SU-DHL-6 (cell line): ENCODE measurements around the gene SPATA31E1.

Experiments
- H2AFZ ChIP-seq: fragments of 200-600 bp; sonication (generic); 2 replicates; pipeline ENCODE4 v1.6.1; 2014; ENCODE audit warnings: low read depth, mild to moderate bottlenecking, moderate library complexity, mixed read lengths, antibody characterized with exemption, low read length; ENCODE audit not compliant: severe bottlenecking
- H3F3A ChIP-seq: fragments of 200-600 bp; shearing (Covaris generic); 2 replicates; pipeline ENCODE4 v1.6.0; 2016; ENCODE audit warnings: antibody characterized with exemption, mild to moderate bottlenecking; ENCODE audit not compliant: insufficient read depth
- H3K27ac ChIP-seq: fragments of 200-600 bp; sonication (generic); 2 replicates; pipeline ENCODE4 v1.5.1; 2016; ENCODE audit warnings: low read depth, mild to moderate bottlenecking, low read length, moderate library complexity, mixed read lengths
- H3K27me3 ChIP-seq: fragments of 200-600 bp; sonication (generic), shearing (Covaris generic); 2 replicates; pipeline ENCODE4 v1.6.0; 2014; ENCODE audit warnings: mild to moderate bottlenecking, low read length
- H3K36me3 ChIP-seq: fragments of 200-600 bp; sonication (generic); 2 replicates; pipeline ENCODE4 v1.6.1; 2014; ENCODE audit warnings: mild to moderate bottlenecking, low read length, mixed read lengths
- H3K4me2 ChIP-seq: fragments of 300-600, 200-600 bp; shearing (Covaris generic), sonication (generic); 2 replicates; pipeline ENCODE4 v1.6.0; 2014; ENCODE audit warnings: low read length, low read depth, mild to moderate bottlenecking; ENCODE audit not compliant: poor library complexity, severe bottlenecking
- H3K4me3 ChIP-seq: fragments of 200-600 bp; sonication (generic); 2 replicates; pipeline ENCODE4 v1.5.1; 2014; ENCODE audit warnings: antibody characterized with exemption, low read length, mild to moderate bottlenecking, mixed read lengths; ENCODE audit not compliant: insufficient read depth, poor library complexity, severe bottlenecking
- H3K79me2 ChIP-seq: fragments of 200-600 bp; sonication (generic); 2 replicates; pipeline ENCODE4 v1.6.1; 2014; ENCODE audit warnings: mild to moderate bottlenecking, low read length, moderate library complexity; ENCODE audit not compliant: insufficient read depth
- H3K9ac ChIP-seq: fragments of 200-600 bp; sonication (generic); 2 replicates; pipeline ENCODE4 v1.7.0; 2014; ENCODE audit warnings: mild to moderate bottlenecking, low read length
- H3K9me2 ChIP-seq: fragments of 200-600 bp; sonication (generic); replicated peaks from 2 replicates; pipeline ENCODE4 v1.6.1; 2014; ENCODE audit warnings: low read length; ENCODE audit not compliant: insufficient read depth
- H3K9me3 ChIP-seq: fragments of 200-600 bp; sonication (generic); 2 replicates; pipeline ENCODE4 v1.6.1; 2014; ENCODE audit warnings: low read length, mixed read lengths; ENCODE audit not compliant: insufficient read depth
- H4K20me1 ChIP-seq: fragments of 200-600 bp; sonication (generic); 2 replicates; pipeline ENCODE4 v1.6.1; 2014; ENCODE audit warnings: low read depth, mild to moderate bottlenecking, antibody characterized with exemption, low read length, moderate library complexity, mixed read lengths
- EZH2phosphoT487 ChIP-seq: fragments of 200-600 bp; sonication (generic), shearing (Covaris generic); conservative IDR thresholded peaks from 2 replicates; pipeline ENCODE4 v1.6.1; 2018; ENCODE audit warnings: mild to moderate bottlenecking, antibody characterized with exemption, low read length, moderate library complexity, mixed read lengths
- TF ChIP-seq, protein P1 (sequence below): fragments of 200-600 bp; sonication (generic); IDR thresholded peaks from one replicate; pipeline ENCODE4 v1.5.1; 2017; ENCODE audit warnings: antibody characterized with exemption, mild to moderate bottlenecking, low read length, moderate library complexity; ENCODE audit not compliant: insufficient read depth, poor library complexity, severe bottlenecking

Gene SPATA31E1

DNA sequence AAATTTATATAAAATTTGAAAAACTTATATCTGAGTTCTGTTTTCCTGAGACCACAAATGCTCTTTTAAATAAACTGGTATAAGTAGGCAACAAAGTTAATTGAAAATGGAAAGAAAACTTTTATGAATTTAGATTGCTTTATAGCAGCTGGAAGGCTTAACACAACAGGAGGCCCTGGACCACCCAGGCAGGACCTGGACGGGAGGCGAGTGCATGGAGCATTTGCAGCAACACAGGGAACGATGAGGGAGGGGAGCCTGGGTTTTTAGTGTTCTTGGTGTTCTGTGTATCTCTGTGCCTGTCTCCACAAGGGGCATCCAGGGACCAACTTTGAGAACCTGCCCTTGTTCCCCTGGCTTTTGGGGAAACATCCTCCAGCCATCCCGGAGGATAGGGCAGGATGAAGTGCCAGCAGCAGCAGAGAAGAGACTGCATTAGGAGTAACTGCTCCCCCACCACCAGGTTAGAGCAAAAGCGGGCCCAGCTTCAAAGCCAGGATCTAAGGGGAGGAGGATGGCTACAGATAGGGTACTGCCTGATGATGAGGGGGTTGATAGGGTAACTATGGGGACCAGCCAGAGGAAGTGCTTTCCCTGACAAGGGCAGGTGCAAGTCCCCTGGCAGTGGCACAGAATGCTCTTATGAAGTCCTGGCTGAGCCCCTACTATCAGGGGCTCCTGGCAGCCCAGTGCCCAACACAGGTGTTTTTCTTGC, 6.7 kb upstream of the SPATA31E1 start:
- Histone ChIP-seq H3K27me3 (no peaks in the 10 kb centered on the region), H3K79me2 (no peaks in the 10 kb centered on the region), H3K9me2 (no peaks in the 10 kb centered on the region), H4K20me1 (no peaks in the 10 kb centered on the region), H3K4me3 (no peak overlapping the region), H3K4me2 (no peak overlapping the region), H3K36me3 (no peaks in the 10 kb centered on the region), H3K9me3 (no peaks in the 10 kb centered on the region), H2AFZ (no peak overlapping the region), H3F3A (no peaks in the 10 kb centered on the region), H3K9ac (no peak overlapping the region), H3K27ac (no peak overlapping the region)
- no peak for TF ChIP-seq EZH2phosphoT487
- TF ChIP-seq, protein P1, sequence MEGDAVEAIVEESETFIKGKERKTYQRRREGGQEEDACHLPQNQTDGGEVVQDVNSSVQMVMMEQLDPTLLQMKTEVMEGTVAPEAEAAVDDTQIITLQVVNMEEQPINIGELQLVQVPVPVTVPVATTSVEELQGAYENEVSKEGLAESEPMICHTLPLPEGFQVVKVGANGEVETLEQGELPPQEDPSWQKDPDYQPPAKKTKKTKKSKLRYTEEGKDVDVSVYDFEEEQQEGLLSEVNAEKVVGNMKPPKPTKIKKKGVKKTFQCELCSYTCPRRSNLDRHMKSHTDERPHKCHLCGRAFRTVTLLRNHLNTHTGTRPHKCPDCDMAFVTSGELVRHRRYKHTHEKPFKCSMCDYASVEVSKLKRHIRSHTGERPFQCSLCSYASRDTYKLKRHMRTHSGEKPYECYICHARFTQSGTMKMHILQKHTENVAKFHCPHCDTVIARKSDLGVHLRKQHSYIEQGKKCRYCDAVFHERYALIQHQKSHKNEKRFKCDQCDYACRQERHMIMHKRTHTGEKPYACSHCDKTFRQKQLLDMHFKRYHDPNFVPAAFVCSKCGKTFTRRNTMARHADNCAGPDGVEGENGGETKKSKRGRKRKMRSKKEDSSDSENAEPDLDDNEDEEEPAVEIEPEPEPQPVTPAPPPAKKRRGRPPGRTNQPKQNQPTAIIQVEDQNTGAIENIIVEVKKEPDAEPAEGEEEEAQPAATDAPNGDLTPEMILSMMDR = no peak

DNA sequence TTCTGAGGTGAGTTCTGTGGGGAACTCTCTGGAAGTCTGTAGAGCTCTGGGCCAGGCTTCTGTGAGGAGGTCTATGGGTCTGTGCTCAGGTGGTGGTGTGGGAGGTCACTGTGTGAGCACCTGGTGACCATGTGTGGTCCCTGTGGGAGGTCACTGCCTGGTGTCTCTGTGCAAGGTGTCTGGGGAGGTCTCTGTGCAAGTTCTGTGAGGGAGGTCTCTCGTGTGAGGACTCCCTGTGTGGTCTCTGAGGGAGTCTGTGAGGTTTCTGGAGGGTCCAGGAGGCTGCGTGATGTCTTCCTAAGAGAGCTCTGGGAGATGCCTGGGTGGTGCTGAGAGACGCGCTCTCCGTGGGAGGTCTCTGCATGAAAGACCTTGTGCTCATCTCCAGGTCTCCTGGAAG, 6.0 kb upstream of the SPATA31E1 start:
- no peaks in the 10 kb centered on the region for H3K36me3 ChIP-seq
- H3K79me2 ChIP-seq = no peaks in the 10 kb centered on the region
- no peaks in the 10 kb centered on the region for H3K9me3 ChIP-seq
- no peaks in the 10 kb centered on the region for H4K20me1 ChIP-seq
- no peak overlapping the region for H3K9ac ChIP-seq
- H2AFZ ChIP-seq = no peak overlapping the region
- H3K27ac ChIP-seq = no peak overlapping the region
- no peaks in the 10 kb centered on the region for H3K9me2 ChIP-seq
- no peak overlapping the region for H3K4me3 ChIP-seq
- no peaks in the 10 kb centered on the region for H3F3A ChIP-seq
- H3K4me2 ChIP-seq = no peak overlapping the region
- H3K27me3 ChIP-seq = no peaks in the 10 kb centered on the region
- TF ChIP-seq, protein P1 = no peak
- no peak for TF ChIP-seq EZH2phosphoT487

DNA sequence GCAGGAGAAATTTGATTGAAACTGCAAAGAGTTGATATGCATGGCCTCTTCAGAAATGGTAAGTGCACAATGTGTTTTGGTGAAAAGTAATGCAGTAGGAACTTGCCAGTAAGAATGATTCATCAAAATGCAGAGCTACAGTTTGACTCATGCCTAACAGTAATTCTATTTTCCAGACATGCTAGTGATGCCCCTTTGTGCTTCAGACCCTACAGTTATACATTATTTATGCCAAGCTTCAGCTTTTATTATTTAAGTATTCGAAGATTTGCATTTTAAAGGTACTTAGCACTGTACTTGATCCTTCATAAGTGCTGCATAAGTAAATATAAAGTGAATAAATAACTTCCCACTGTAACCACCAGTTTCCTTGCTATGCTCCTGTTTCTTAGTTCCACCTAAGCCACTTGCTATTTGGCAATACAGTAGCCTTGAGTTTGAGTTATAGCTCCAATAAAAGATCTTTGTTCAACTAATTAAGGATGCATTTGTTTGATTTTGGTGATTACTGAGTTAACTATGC, 3.6 kb upstream of the SPATA31E1 start:
- no peaks in the 10 kb centered on the region for H3K27me3 ChIP-seq
- no peak overlapping the region for H2AFZ ChIP-seq
- H4K20me1 ChIP-seq = no peaks in the 10 kb centered on the region
- H3F3A ChIP-seq = no peaks in the 10 kb centered on the region
- no peaks in the 10 kb centered on the region for H3K79me2 ChIP-seq
- H3K9me3 ChIP-seq = no peaks in the 10 kb centered on the region
- no peak overlapping the region for H3K27ac ChIP-seq
- no peaks in the 10 kb centered on the region for H3K9me2 ChIP-seq
- H3K36me3 ChIP-seq = no peaks in the 10 kb centered on the region
- TF ChIP-seq EZH2phosphoT487 = no peak
- TF ChIP-seq, protein P1 = no peak
- no peak overlapping the region for H3K9ac ChIP-seq
- no peak overlapping the region for H3K4me3 ChIP-seq
- no peak overlapping the region for H3K4me2 ChIP-seq
